HEK293 (cell line): ENCODE measurements around the gene LDLRAD4.
"Not testable (repeated sequence)": the region's sequence is repeated elsewhere in the genome, so short reads cannot be mapped to it uniquely, and the experiment has no call there.

Experiments
- CTCF ChIA-PET: fragments of 350-600 bp; formaldehyde crosslinking; extraction: SDS; loops from one replicate; lab custom pipeline; 2021; ENCODE audit warnings: antibody characterized with exemption; lab: Yijun Ruan, JAX
- POLR2A ChIA-PET: fragments of 300-600 bp; formaldehyde crosslinking; extraction: SDS; loops from one replicate; lab custom pipeline; 2020; ENCODE audit warnings: antibody characterized with exemption, inconsistent platforms; lab: Yijun Ruan, JAX
- H3K27ac ChIP-seq: fragments of 200-500 bp; sonication (Bioruptor generic); 2 replicates; pipeline ENCODE4 v1.5.1; 2014; ENCODE audit warnings: low read depth, low read length, control low read depth, inconsistent platforms; ENCODE audit errors: extremely low read depth
- H3K36me3 ChIP-seq, 2 experiments: fragments of 200-500 bp in 1 of 2; sonication (Bioruptor generic) in 1 of 2; 1 replicate in 1 of 2; 2 replicates in 1 of 2; pipeline ENCODE4 v1.5.1; 2014 to 2017; ENCODE audit warnings: inconsistent platforms in 2 of 2, low read length in 2 of 2; ENCODE audit not compliant: control insufficient read depth in 2 of 2, insufficient read depth in 1 of 2
- H3K4me1 ChIP-seq: fragments of 200-500 bp; sonication (Bioruptor generic); 2 replicates; pipeline ENCODE4 v1.5.1; 2014; ENCODE audit warnings: mild to moderate bottlenecking, low read length, inconsistent platforms; ENCODE audit not compliant: control insufficient read depth, insufficient read depth
- H3K4me3 ChIP-seq: 2 replicates; pipeline ENCODE4 v1.5.1; 2011; ENCODE audit warnings: low read depth, mild to moderate bottlenecking, control low read depth, low read length, moderate library complexity
- H3K9me3 ChIP-seq: fragments of 200-500 bp; sonication (Bioruptor generic); 2 replicates; pipeline ENCODE4 v1.5.1; 2014; ENCODE audit warnings: low read depth, low read length, inconsistent platforms; ENCODE audit not compliant: control insufficient read depth, insufficient read depth
- GLIS2 ChIP-seq: fragments of 450-650 bp; formaldehyde crosslinking; IDR thresholded peaks from 2 replicates; pipeline ENCODE4 v1.5.1; 2016; ENCODE audit warnings: missing biosample characterization, missing genetic modification characterization
- IKZF3 ChIP-seq: fragments of 450-650 bp; IDR thresholded peaks from 2 replicates; pipeline ENCODE4 v1.5.0; 2018; ENCODE audit warnings: missing biosample characterization, mild to moderate bottlenecking, missing genetic modification characterization, moderate library complexity
- KLF7 ChIP-seq: fragments of 450-650 bp; formaldehyde crosslinking; IDR thresholded peaks from 2 replicates; pipeline ENCODE4 v1.5.1; 2016; ENCODE audit warnings: missing biosample characterization, missing genetic modification characterization, borderline replicate concordance
- MZF1 ChIP-seq: fragments of 450-650 bp; formaldehyde crosslinking; IDR thresholded peaks from 2 replicates; pipeline ENCODE4 v1.5.1; 2017; ENCODE audit warnings: missing biosample characterization, missing genetic modification characterization, borderline replicate concordance
- SP3 ChIP-seq: fragments of 450-650 bp; formaldehyde crosslinking; IDR thresholded peaks from 2 replicates; pipeline ENCODE4 v1.5.1; 2016; ENCODE audit warnings: missing biosample characterization, missing genetic modification characterization
- ZNF112 ChIP-seq: fragments of 450-650 bp; formaldehyde crosslinking; IDR thresholded peaks from 2 replicates; pipeline ENCODE4 v1.5.0; 2017; ENCODE audit warnings: missing biosample characterization, missing genetic modification characterization
- ZNF121 ChIP-seq: fragments of 450-650 bp; formaldehyde crosslinking; IDR thresholded peaks from 2 replicates; pipeline ENCODE4 v1.5.1; 2016; ENCODE audit warnings: missing biosample characterization, missing genetic modification characterization
- ZNF146 ChIP-seq: fragments of 450-650 bp; formaldehyde crosslinking; IDR thresholded peaks from 2 replicates; pipeline ENCODE4 v1.5.1; 2016; ENCODE audit warnings: missing biosample characterization, missing genetic modification characterization
- ZNF169 ChIP-seq: fragments of 450-650 bp; formaldehyde crosslinking; IDR thresholded peaks from 2 replicates; pipeline ENCODE4 v1.5.1; 2016; ENCODE audit warnings: missing biosample characterization, missing genetic modification characterization
- ZNF175 ChIP-seq: fragments of 450-650 bp; formaldehyde crosslinking; IDR thresholded peaks from 2 replicates; pipeline ENCODE4 v1.5.1; 2016; ENCODE audit warnings: missing biosample characterization, missing genetic modification characterization
- ZNF184 ChIP-seq: fragments of 450-650 bp; IDR thresholded peaks from 2 replicates; pipeline ENCODE4 v1.5.1; 2018; ENCODE audit warnings: missing biosample characterization, mild to moderate bottlenecking, missing genetic modification characterization
- ZNF239 ChIP-seq: fragments of 450-650 bp; formaldehyde crosslinking; IDR thresholded peaks from 2 replicates; pipeline ENCODE4 v1.5.1; 2016; ENCODE audit warnings: missing biosample characterization, missing genetic modification characterization
- ZNF362 ChIP-seq: fragments of 450-650 bp; formaldehyde crosslinking; IDR thresholded peaks from 2 replicates; pipeline ENCODE4 v1.5.1; 2016; ENCODE audit warnings: missing biosample characterization, missing genetic modification characterization
- ZNF391 ChIP-seq: fragments of 450-650 bp; formaldehyde crosslinking; IDR thresholded peaks from 2 replicates; pipeline ENCODE4 v1.5.1; 2016; ENCODE audit warnings: low read depth, missing biosample characterization, missing genetic modification characterization, borderline replicate concordance
- ZNF544 ChIP-seq: fragments of 450-650 bp; formaldehyde crosslinking; IDR thresholded peaks from 2 replicates; pipeline ENCODE4 v1.5.0; 2017; ENCODE audit warnings: missing biosample characterization, missing genetic modification characterization
- ZNF624 ChIP-seq: fragments of 450-650 bp; formaldehyde crosslinking; IDR thresholded peaks from 2 replicates; pipeline ENCODE4 v1.5.1; 2017; ENCODE audit warnings: missing biosample characterization, missing genetic modification characterization
- ZNF664 ChIP-seq: fragments of 450-650 bp; formaldehyde crosslinking; IDR thresholded peaks from 2 replicates; pipeline ENCODE4 v1.5.1; 2016; ENCODE audit warnings: missing biosample characterization, missing genetic modification characterization
- ZNF747 ChIP-seq: fragments of 450-650 bp; formaldehyde crosslinking; IDR thresholded peaks from 2 replicates; pipeline ENCODE4 v1.5.1; 2016; ENCODE audit warnings: missing biosample characterization, missing genetic modification characterization
- ZNF830 ChIP-seq: fragments of 450-650 bp; IDR thresholded peaks from 2 replicates; pipeline ENCODE4 v1.5.0; 2018; ENCODE audit warnings: missing biosample characterization, missing genetic modification characterization, low read depth, mild to moderate bottlenecking, moderate library complexity
- TF ChIP-seq, protein P1 (sequence below): fragments of 450-650 bp; formaldehyde crosslinking; IDR thresholded peaks from 2 replicates; pipeline ENCODE4 v1.5.1; 2016; ENCODE audit warnings: missing biosample characterization, missing genetic modification characterization

The LDLRAD4 gene

DNA sequence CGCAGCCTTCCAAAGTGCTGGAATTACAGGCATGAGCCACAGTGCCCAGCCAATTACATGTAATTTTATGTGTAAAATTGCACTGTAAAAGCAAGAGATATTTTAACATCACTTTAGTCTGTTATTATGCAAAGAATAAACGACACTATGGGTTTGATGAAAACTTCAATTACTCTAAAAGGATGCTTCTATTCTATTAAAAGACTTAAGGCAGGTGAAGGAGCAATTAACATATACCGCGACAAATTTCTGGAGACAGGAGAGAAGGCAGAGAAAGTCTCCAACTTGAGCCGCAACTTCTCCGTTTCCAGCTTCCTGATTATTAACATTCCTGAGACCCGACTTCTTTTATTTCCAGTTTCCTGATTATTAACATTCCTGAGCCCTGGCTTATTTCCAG is 454.1 kb downstream of the LDLRAD4 start:
- no peaks in the 10 kb centered on the region for H3K9me3 ChIP-seq
- no peaks in the 10 kb centered on the region for H3K36me3 ChIP-seq
- POLR2A ChIA-PET, result no interaction called here
- no peak overlapping the region for H3K4me3 ChIP-seq
- TF ChIP-seq, protein P1, sequence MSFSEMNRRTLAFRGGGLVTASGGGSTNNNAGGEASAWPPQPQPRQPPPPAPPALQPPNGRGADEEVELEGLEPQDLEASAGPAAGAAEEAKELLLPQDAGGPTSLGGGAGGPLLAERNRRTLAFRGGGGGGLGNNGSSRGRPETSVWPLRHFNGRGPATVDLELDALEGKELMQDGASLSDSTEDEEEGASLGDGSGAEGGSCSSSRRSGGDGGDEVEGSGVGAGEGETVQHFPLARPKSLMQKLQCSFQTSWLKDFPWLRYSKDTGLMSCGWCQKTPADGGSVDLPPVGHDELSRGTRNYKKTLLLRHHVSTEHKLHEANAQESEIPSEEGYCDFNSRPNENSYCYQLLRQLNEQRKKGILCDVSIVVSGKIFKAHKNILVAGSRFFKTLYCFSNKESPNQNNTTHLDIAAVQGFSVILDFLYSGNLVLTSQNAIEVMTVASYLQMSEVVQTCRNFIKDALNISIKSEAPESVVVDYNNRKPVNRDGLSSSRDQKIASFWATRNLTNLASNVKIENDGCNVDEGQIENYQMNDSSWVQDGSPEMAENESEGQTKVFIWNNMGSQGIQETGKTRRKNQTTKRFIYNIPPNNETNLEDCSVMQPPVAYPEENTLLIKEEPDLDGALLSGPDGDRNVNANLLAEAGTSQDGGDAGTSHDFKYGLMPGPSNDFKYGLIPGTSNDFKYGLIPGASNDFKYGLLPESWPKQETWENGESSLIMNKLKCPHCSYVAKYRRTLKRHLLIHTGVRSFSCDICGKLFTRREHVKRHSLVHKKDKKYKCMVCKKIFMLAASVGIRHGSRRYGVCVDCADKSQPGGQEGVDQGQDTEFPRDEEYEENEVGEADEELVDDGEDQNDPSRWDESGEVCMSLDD (tag by site-specific recombination), result no peak
- no peak for TF ChIP-seq ZNF146 (tag by site-specific recombination)
- no peak for TF ChIP-seq ZNF184 (tag by site-specific recombination)
- no peak for TF ChIP-seq KLF7 (tag by site-specific recombination)
- no peak for TF ChIP-seq ZNF121
- no peak for TF ChIP-seq ZNF112 (tag by site-specific recombination)
- TF ChIP-seq ZNF175 (tag by site-specific recombination), result no peak
- no peak for TF ChIP-seq MZF1 (tag by site-specific recombination)
- TF ChIP-seq ZNF747 (tag by site-specific recombination), result no peak
- TF ChIP-seq ZNF544 (tag by site-specific recombination), result no peak
- TF ChIP-seq SP3 (tag by site-specific recombination), result no peak
- no peak for TF ChIP-seq ZNF362 (tag by site-specific recombination)
- no peak for TF ChIP-seq ZNF169 (tag by site-specific recombination)
- TF ChIP-seq IKZF3 (tag by site-specific recombination), result no peak
- TF ChIP-seq ZNF664, result no peak
- TF ChIP-seq ZNF624 (tag by site-specific recombination), result no peak
- TF ChIP-seq ZNF239, result no peak
- H3K27ac ChIP-seq, result no peak overlapping the region
- CTCF ChIA-PET, result interaction anchor here (0.6 to 1.2 kb wide), 2 partner anchors 8 to 15 kb away, joined by 4 to 6 read pairs; no protein-coding TSS in a partner anchor
- no peaks in the 10 kb centered on the region for H3K4me1 ChIP-seq

DNA sequence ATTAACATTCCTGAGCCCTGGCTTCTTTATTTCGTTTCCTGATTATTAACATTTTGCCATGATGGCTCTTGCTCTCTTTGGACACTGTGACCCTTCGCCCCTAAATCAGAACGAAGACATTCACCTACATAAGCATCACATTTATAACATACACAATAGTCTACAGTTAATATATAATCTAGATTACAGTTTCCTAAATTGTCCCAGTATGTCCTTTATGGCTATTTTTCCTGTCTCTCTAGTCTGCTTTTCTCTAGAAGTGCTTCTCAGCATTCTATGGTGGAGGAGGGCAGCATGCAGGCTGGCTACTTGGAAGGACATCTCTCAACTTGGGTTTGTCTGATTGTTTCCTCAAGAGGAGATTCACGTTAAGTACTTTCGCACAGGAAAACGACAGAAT is 457.9 kb downstream of the LDLRAD4 start:
- H3K9me3 ChIP-seq, result no peaks in the 10 kb centered on the region
- no peaks in the 10 kb centered on the region for H3K4me1 ChIP-seq
- H3K36me3 ChIP-seq, result no peaks in the 10 kb centered on the region
- ChIA-PET POLR2A (no interaction called here), CTCF (no interaction called here)
- H3K27ac ChIP-seq, result no peak overlapping the region
- no peak for TF ChIP-seq ZNF391 (tag by site-specific recombination)
- no peak for TF ChIP-seq ZNF830 (tag by site-specific recombination)
- no peak for TF ChIP-seq GLIS2 (tag by site-specific recombination)
- no peak overlapping the region for H3K4me3 ChIP-seq

GRCh38 chr18:13677350-13677749 is 458.8 kb downstream of the LDLRAD4 start:
- H3K36me3 ChIP-seq, POLR2A ChIA-PET, H3K27ac ChIP-seq, H3K4me1 ChIP-seq, H3K9me3 ChIP-seq, H3K4me3 ChIP-seq: not testable (repeated sequence)
- CTCF ChIA-PET, result interaction anchor here (0.6 kb wide), 1 partner anchor 615 kb away, joined by 4 read pairs; no protein-coding TSS in a partner anchor
